Natural killer cell treated with Interleukin-12 subunit alpha and Interleukin-12 subunit beta and Interleukin-15 and Interleukin-18, amount 100 ng/mL, for 72 hours (primary cell): ENCODE results near the gene ARFIP1. TPM values are rescaled to one million over a fixed set of nuclear protein-coding genes. Genes with fewer than 3 reads are reported as not detected.

ENCODE experiments used
- ATAC-seq, 2 donors: fragments of 150-1000 bp; cut with Tn5 transposase in 1 of 2; sonication (Bioruptor Pico), chemical (Tn5 transposase) in 1 of 2; 2 replicates each; pipeline ENCODE4 v1.10.0; 2021
- DNase-seq: peaks from one replicate; pipeline ENCODE4 v3.0.0; 2022; ENCODE audit warnings: low spot score
- H3K27ac Mint-ChIP-seq, 2 donors: 1 replicate in 1 of 2; 2 replicates in 1 of 2; pipeline ENCODE4 v1.8.0; 2022; ENCODE audit warnings: mixed read lengths in 2 of 2, mild to moderate bottlenecking in 1 of 2, moderate library complexity in 1 of 2
- H3K27me3 Mint-ChIP-seq, 2 donors: 1 replicate in 1 of 2; 2 replicates in 1 of 2; pipeline ENCODE4 v1.8.0; 2022; ENCODE audit warnings: mixed read lengths in 2 of 2
- H3K36me3 Mint-ChIP-seq: one replicate; pipeline ENCODE4 v1.8.0; 2022; ENCODE audit warnings: mixed read lengths
- H3K4me1 Mint-ChIP-seq, 2 donors: 1 replicate in 1 of 2; 2 replicates in 1 of 2; pipeline ENCODE4 v1.8.0; 2022; ENCODE audit warnings: low read depth in 2 of 2, mixed read lengths in 2 of 2, mild to moderate bottlenecking in 1 of 2
- H3K4me3 Mint-ChIP-seq: one replicate; pipeline ENCODE4 v1.8.0; 2022; ENCODE audit warnings: mixed read lengths
- H3K9me3 Mint-ChIP-seq: 2 replicates; pipeline ENCODE4 v1.8.0; 2022; ENCODE audit warnings: mixed read lengths
- total RNA-seq, 2 donors: library from RNA; stranded (reverse); gene quantifications; one replicate each; pipeline ENCODE4 v1.2.3, GENCODE V29; 2022

Gene ARFIP1
- total RNA-seq, 2 donors from 2014 or later, result 17.8 to 21.0 TPM

DNA sequence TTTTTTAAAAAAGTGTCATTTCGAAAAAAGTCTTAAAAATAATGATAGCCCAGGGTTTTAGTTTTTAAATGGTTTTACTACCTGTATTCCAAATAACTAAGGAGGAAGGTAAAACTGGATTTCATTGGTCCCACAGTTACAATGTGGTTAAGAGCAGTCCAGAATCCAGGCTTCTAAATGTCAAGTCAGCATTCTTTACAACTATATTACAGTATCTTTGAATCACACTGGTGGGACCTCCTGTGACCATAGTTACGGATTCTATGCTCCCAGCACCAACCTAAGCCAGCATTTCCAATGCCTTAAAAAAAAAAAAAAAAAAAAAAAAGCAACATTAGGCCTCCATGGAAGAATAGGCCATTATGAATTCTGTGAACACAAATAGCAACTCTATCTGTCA is 6.4 kb upstream of the ARFIP1 start:
- DNase-seq, result no peak
- ATAC-seq, result no peak
- no peak overlapping the region for H3K4me3 Mint-ChIP-seq
- peaks cover 10 to 13% of the 10 kb centered on the region in 2 donors for H3K27me3 Mint-ChIP-seq
- no peaks in the 10 kb centered on the region for H3K9me3 Mint-ChIP-seq
- no peaks in the 10 kb centered on the region for H3K36me3 Mint-ChIP-seq
- peaks cover 3 to 7% of the 10 kb centered on the region in 2 donors for H3K4me1 Mint-ChIP-seq
- no peak overlapping the region for H3K27ac Mint-ChIP-seq

DNA sequence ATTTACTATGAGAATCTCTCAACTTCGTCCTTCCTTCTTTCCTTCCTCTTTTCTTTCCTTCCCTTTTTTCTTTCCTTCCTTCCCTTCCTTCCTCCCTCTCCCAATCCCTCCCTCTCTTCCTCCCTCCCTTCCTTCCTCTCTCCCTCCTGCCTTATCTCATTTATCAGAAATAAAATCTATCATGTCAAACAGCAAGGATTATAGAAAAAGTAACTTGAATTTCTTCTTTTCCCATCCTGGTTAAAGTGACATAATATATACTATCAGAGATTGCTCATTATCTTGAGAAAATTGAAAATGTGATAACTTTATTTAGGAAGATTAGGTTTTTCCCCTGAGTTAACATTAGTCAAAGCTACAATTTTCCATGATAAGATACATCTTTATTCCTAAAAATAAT is 5.8 kb upstream of the ARFIP1 start:
- DNase-seq (no peak), ATAC-seq (no peak)
- H3K27me3 Mint-ChIP-seq, result peaks cover 10 to 13% of the 10 kb centered on the region in 2 donors
- H3K4me3 Mint-ChIP-seq, result no peak overlapping the region
- no peaks in the 10 kb centered on the region for H3K9me3 Mint-ChIP-seq
- H3K4me1 Mint-ChIP-seq, result peaks cover 10 to 14% of the 10 kb centered on the region in 2 donors
- H3K27ac Mint-ChIP-seq, result no peak overlapping the region
- H3K36me3 Mint-ChIP-seq, result no peaks in the 10 kb centered on the region

DNA sequence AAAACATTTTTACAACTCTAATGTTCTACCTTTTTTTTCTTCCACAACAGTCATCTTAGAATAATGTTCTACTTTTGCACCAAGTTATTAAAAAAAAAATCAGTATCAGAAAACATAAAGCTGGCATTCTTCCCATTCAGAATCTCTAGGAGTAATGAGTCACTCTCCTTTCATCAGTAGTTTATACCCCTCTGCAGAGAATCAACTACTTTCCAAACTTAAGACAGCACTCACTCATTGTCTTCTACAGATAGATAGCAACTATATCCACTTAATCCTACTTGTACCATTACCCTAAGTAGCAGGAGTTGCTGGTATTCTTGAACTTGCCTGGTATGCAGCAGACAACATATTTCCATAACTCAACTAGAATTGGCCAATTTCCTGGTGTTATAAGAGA is 3.4 kb upstream of the ARFIP1 start:
- DNase-seq (no peak), ATAC-seq (no peak)
- H3K27me3 Mint-ChIP-seq, result peaks cover 10 to 13% of the 10 kb centered on the region in 2 donors
- no peak overlapping the region for H3K27ac Mint-ChIP-seq
- no peaks in the 10 kb centered on the region for H3K9me3 Mint-ChIP-seq
- peaks cover 18 to 26% of the 10 kb centered on the region in 2 donors for H3K4me1 Mint-ChIP-seq
- no peak overlapping the region for H3K4me3 Mint-ChIP-seq
- H3K36me3 Mint-ChIP-seq, result no peaks in the 10 kb centered on the region

DNA sequence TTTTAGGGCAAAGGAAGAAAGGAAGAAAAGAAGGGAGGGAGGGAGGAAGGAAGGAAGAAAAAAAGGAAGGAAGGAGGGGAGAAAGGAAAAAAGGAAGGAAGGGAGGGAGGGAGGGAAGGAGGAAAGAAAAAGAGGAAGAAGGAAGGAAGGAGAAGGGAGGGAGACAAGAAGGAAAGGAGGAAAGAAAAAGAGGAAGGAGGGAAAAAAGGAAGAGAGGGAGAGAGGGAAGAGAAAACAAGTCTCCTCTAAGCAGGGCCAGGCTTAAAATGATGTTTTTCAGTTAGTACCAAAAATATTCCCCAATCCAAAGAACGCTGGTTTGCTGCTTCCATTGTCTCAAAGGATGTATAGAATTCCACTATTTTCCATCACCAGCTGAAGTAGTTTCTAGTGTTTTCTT is 2.3 kb upstream of the ARFIP1 start:
- ATAC-seq (no peak), DNase-seq (no peak)
- H3K36me3 Mint-ChIP-seq, result no peaks in the 10 kb centered on the region
- H3K27ac Mint-ChIP-seq, result no peak overlapping the region
- peaks cover 26 to 37% of the 10 kb centered on the region in 2 donors for H3K4me1 Mint-ChIP-seq
- H3K4me3 Mint-ChIP-seq, result no peak overlapping the region
- H3K27me3 Mint-ChIP-seq, result peaks cover 10 to 13% of the 10 kb centered on the region in 2 donors
- no peaks in the 10 kb centered on the region for H3K9me3 Mint-ChIP-seq

DNA sequence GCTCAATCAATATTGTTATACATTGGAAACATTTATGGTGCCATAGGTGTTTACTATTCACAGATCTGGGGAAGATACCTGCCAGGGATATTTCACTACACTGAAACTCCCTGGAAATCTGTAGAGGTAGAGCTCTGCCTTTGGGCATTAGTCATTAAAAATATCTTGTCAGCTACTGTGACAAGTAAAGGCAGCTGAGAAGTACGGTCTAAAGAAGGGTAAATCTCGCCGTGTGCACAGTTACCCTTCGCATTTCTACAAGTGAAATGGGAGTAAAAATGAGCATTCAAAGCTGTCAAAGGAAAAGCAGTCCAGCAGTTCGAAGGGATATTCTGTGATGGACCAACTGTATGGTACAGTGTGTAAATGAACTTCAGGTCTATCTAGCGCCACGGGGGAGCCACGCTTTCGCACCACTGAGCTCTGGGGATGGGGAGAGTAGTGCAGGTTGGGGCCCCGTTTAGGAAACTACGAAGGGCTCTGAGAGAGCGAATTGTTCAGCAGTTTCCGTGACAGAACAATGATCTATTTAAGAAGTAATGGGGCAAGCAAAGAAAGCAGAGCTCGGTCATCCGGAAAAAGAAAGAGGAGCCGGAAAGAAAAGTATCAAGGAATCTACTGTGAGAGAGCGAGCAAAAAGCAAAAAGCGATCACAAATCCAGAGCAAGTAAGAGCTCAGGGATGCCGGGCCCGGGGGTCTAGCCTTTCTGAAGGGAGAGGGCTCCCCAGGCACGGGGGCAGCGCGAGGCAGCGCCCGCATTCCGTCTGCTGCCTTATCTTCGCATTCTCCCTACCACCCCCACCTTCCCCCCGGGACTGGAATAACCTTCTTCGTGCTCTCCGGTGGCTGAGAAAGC is 870 bp upstream of the ARFIP1 start:
- Mint-ChIP-seq H3K27me3 (peaks cover 10 to 13% of the 10 kb centered on the region in 2 donors), H3K4me3 (peak overlapping the region; percentile 98), H3K36me3 (no peaks in the 10 kb centered on the region)

DNA sequence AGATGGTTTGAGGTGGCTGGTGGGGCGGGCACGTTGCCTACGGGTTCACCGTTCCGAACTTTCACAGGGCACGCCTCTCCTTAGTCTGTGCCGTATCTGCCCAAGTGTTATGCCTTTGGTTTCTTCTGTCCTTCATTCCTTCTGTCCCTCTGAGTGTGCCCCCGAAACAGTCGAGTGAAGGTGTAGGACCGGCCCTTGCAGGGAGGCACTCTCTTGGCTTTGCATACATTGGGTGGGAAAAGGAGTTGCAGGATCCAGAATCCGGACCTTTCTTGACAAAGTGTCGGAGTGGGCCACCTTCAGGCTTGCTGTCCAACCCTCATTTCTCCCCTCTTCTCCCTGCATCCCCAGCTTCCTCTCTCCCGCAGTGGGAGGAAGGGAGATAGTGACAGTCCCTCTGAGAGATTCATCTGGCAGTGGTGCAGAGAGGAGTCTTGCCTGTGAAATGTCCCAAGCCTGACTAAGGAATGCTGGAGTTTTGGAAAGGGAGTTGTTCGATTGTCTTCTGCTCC is 569 bp downstream of the ARFIP1 start:
- ATAC-seq, result peak; percentile 50 to 56
- peaks cover 31 to 41% of the 10 kb centered on the region in 2 donors for H3K4me1 Mint-ChIP-seq
- peaks cover 10 to 13% of the 10 kb centered on the region in 2 donors for H3K27me3 Mint-ChIP-seq
- peak overlapping the region; percentile 98 for H3K4me3 Mint-ChIP-seq
- DNase-seq, result no peak
- peak overlapping the region; percentile 88 to 97 for H3K27ac Mint-ChIP-seq
- H3K36me3 Mint-ChIP-seq, result no peaks in the 10 kb centered on the region
- no peaks in the 10 kb centered on the region for H3K9me3 Mint-ChIP-seq

More for the DNA sequence above, 870 bp upstream of the ARFIP1 start:
- Mint-ChIP-seq H3K4me1 (peaks cover 29 to 41% of the 10 kb centered on the region in 2 donors), H3K27ac (peak overlapping the region; percentile 88 to 97), H3K9me3 (no peaks in the 10 kb centered on the region)
- peak; percentile 1 to 13 for ATAC-seq
- no peak for DNase-seq

DNA sequence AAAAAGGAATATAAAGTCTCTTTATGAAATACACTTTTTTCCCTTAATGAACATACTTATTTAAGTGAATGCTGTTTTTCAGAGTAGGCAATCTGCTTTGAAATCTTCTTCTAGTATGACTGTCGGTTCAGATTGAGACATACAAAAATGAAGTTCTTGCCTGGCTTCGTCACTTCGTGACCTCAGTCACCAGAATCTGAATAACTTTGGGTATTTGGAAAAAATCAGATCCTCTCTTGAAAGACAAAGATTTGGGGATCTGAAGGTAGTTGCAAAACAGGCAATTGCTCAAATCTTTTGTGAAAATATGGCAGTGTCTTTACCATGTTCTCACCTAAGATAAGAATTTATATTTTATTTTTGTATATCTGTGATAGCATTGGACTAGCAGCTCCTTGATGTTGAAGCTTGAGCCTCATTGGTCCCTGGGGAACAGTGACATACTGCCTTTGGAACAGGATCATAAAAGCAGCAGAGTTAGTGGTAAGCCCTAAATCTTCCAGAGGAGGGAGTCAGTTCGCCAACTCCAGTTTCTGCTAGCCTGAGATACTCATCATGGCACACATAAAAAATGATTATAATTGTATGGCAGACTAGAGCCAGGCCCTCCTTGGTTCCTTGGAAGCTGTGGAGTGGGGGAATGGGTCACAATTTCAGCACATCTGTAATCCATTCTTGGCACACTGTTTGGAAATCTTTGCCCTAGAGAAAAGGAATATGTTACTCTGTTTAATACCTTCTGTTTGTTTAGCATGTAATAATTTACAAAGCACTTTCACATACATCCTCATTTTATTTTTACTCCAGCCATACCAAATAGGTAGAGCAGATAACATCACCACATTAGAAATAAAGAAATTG is 5.0 kb downstream of the ARFIP1 start:
- Mint-ChIP-seq H3K27ac (no peak overlapping the region), H3K4me3 (no peak overlapping the region), H3K36me3 (no peaks in the 10 kb centered on the region), H3K27me3 (no peaks in the 10 kb centered on the region), H3K4me1 (peaks cover 28 to 36% of the 10 kb centered on the region in 2 donors), H3K9me3 (no peaks in the 10 kb centered on the region)
- no peak for ATAC-seq
- DNase-seq, result no peak

DNA sequence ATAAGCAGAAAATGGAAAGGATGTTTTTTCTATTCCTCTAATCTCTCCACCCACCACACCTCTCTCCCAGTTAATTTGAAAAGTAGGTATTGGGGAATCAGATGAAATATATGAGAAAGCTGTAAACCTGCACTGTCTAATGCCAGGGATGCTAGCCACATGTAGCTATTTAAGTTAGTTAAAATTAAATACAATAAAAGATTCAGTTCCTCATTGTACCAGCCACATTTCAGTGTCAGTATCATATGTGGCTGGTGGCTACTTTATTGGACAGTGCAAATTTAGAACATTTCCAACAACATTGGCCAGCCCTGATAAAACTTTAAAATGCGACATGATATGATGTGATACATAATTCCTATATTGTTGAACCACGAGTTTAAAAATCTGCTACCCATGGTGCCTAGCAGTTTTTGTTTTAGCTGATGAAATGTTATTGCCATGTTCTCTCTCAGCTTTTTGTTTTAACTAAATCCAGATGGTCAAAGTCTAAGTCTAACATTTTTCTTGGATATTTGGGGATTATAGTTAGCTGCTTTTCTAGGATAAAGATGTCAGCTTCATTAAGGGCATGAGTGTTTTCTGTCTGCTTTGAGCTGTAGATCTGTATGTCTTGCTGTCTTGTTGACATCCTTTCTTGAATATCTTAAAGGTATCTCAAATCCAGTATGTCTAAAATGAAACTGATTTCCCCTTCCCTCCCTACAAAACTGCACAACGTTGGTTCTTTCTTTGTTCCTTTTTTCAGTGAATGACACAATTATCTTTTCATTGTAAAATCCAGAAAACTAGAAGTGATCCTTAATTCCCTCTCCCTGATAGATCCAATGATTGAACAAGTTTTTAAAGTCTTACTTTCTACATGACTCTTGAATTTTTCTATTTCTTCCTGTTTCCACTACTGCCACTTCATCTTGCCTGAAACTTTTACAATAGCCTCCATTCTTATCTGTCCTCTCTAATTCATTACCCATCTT is 6.2 kb downstream of the ARFIP1 start:
- no peaks in the 10 kb centered on the region for H3K27me3 Mint-ChIP-seq
- H3K9me3 Mint-ChIP-seq, result no peaks in the 10 kb centered on the region
- no peaks in the 10 kb centered on the region for H3K36me3 Mint-ChIP-seq
- peak overlapping the region; percentile 18 for H3K4me3 Mint-ChIP-seq
- ATAC-seq (no peak), DNase-seq (no peak)
- H3K27ac Mint-ChIP-seq, result peak overlapping the region; percentile 3
- H3K4me1 Mint-ChIP-seq, result peaks cover 22 to 28% of the 10 kb centered on the region in 2 donors

DNA sequence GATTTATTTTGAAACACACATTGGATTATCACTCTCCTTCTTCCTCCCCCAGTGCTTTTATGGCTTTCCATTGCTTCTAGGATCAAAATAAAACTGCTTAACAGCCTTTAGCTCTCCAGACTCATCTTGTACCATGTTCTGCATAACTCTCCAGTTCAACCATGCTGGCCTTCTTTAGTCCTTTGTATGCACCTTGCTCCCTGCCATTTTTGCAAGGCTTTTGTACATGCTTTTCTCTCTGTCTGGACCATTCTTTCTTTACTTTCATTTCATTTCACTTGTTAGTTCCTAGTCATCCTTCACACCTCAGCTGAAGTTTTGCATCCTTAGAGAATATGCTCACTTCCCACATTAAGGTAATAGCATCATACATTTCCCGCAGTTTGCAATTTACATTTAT is 6.9 kb downstream of the ARFIP1 start:
- ATAC-seq, result no peak
- no peaks in the 10 kb centered on the region for H3K36me3 Mint-ChIP-seq
- no peak for DNase-seq
- H3K4me1 Mint-ChIP-seq, result peaks cover 18 to 24% of the 10 kb centered on the region in 2 donors
- H3K27me3 Mint-ChIP-seq, result no peaks in the 10 kb centered on the region
- no peaks in the 10 kb centered on the region for H3K9me3 Mint-ChIP-seq
- peak overlapping the region; percentile 3 for H3K27ac Mint-ChIP-seq
- peak overlapping the region; percentile 18 for H3K4me3 Mint-ChIP-seq

DNA sequence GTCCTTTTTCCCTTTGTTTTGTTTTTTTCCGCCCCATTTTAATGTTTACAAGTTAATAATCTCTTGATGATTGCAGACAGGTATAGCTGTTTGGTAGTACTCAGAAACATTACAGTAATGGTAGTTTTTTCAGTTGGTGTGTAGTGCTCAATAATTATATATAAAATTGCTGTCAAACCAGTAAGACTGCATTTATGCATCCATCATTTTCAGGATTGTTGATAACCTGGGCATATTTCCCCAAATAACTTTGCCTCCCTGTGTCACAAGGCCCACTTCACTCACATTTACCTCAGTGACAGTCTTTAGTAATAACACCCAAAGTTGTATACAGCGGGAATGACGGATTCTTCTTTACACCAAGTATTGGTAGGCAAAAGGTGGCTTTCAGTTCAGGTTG is 16.1 kb downstream of the ARFIP1 start:
- Mint-ChIP-seq H3K4me3 (no peak overlapping the region), H3K36me3 (no peaks in the 10 kb centered on the region), H3K27me3 (no peaks in the 10 kb centered on the region), H3K9me3 (no peaks in the 10 kb centered on the region), H3K4me1 (peaks cover 7 to 9% of the 10 kb centered on the region in 2 donors), H3K27ac (no peak overlapping the region)
- DNase-seq (no peak), ATAC-seq (no peak)

DNA sequence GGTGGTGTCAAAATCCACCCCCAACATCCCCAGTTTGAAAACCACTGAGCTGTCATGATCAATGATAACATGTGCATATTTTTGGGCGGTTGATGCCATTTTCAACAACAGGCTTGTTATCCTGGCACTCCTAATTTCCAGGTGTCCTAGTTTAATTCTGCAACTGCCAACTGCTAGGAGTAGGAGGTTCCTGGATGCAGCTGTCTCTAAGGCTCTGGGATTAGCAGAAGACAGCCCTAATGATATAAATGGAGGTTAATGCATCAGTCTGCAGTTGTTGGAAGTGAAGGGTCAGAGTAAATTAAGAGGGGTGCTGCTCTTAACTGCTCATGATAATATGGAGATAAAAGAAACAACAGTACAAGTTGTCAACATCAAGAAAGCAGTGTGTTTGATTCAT is 23.8 kb downstream of the ARFIP1 start:
- peaks cover 19 to 28% of the 10 kb centered on the region in 2 donors for H3K4me1 Mint-ChIP-seq
- no peaks in the 10 kb centered on the region for H3K9me3 Mint-ChIP-seq
- H3K27ac Mint-ChIP-seq, result no peak overlapping the region
- H3K4me3 Mint-ChIP-seq, result no peak overlapping the region
- no peaks in the 10 kb centered on the region for H3K27me3 Mint-ChIP-seq
- DNase-seq, result no peak
- no peak for ATAC-seq
- no peaks in the 10 kb centered on the region for H3K36me3 Mint-ChIP-seq

DNA sequence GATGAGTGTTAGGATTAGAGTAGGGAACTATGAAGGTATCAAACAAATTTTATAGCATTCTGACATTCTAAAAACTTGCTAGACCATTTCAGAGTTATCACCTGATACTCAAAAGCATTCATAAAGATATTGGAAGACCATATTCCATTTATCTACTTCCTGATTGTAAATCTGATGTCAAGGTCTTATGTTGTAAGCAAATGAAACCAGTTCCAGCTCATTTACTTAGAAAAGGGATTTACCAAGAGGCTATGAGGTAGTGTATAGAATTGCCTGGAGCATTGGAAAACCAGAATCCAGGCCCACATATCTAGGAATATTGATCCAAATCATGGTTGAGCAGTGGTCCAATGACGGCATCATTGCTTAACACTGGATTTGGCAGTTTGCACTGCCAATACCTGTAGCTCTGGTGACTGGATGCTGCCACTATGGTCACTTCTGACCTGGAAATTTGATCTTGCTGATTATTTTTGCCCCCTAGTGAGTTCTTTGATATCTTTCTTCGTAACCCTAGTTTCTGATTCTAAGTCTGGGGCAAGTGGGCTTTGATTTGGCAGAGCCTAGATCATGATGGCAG is 25.4 kb downstream of the ARFIP1 start:
- Mint-ChIP-seq H3K4me1 (peaks cover 21 to 30% of the 10 kb centered on the region in 2 donors), H3K36me3 (no peaks in the 10 kb centered on the region), H3K9me3 (no peaks in the 10 kb centered on the region), H3K4me3 (no peak overlapping the region), H3K27ac (no peak overlapping the region), H3K27me3 (no peaks in the 10 kb centered on the region)
- DNase-seq (no peak), ATAC-seq (no peak)

DNA sequence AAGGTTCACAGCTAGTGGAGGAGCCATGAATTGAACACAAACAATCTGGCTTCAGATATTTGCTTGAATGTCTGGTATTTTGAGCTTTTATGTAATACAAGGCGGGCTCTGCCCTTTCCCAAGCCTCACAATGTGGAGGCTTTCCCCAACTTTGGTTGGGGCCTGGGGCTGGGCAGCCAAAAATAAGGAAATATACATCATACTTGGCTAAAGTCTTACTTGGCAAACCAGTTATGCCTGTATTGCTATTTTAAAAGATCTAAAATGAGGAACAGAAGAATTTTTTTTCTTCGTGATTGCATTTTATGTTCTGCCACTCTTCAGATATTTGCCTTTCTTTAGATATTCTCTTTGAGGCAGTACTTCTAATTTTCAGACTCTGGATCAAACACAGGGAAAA is 26.1 kb downstream of the ARFIP1 start:
- Mint-ChIP-seq H3K9me3 (no peaks in the 10 kb centered on the region), H3K4me3 (no peak overlapping the region), H3K27me3 (no peaks in the 10 kb centered on the region), H3K4me1 (peaks cover 23 to 30% of the 10 kb centered on the region in 2 donors), H3K36me3 (no peaks in the 10 kb centered on the region), H3K27ac (peak overlapping the region in 1 of 2 donors; percentile 65)
- DNase-seq (no peak), ATAC-seq (no peak)
